Stimulated activated CD8-positive, alpha-beta memory T cell treated with anti-CD3 and anti-CD28 coated beads, Interleukin-4, amount 100 ng/mL, for 4 hours (primary cell): ENCODE measurements around the gene FCRL2.
"Not testable (repeated sequence)": the region's sequence is repeated elsewhere in the genome, so short reads cannot be mapped to it uniquely, and the experiment has no call there.

Source experiments
- DNase-seq, 2 donors: peaks; one replicate each; pipeline ENCODE4 v3.0.0-alpha.2; 2020; ENCODE audit warnings: low read depth in 2 of 2, low spot score in 1 of 2

The FCRL2 gene

DNA sequence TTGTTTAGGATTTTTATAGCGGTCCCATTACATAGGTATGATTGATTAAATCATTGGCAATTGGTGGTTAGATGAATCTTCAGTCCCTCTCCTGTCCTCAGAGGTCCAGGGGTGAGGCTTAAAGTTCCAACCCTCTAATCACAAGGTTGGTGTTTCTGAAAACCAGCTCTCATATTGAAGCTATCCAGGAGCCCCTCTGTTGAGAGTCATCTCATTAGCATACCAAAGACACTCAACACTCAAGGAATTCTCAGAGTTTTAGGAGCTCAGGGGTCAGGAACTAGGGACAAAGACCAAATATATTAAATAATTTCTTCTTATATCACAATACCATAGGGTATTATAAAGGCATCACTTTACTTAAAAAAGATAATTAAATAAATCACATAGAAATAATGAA is 23.3 kb downstream of the FCRL2 start:
- no peak for DNase-seq

DNA sequence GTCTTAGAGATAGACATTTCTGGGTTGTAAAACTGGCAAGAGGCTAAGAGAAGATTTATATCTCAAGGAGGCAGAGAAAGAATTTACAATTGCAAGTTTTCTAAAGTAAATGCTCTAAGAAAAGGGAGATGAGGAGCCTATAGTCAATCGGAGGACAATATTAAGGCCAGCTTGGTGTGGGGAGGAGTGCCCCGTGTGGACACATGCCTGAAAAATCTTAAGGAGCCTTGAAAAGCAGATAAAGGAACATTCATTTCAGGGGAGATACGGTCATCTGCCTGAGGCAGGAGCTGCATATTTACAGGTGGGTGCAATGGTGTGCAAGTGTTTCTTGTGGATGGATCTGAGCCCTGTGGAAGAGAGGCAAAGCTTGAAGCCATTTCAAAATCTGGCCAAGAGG is 25.6 kb downstream of the FCRL2 start:
- DNase-seq, result no peak

DNA sequence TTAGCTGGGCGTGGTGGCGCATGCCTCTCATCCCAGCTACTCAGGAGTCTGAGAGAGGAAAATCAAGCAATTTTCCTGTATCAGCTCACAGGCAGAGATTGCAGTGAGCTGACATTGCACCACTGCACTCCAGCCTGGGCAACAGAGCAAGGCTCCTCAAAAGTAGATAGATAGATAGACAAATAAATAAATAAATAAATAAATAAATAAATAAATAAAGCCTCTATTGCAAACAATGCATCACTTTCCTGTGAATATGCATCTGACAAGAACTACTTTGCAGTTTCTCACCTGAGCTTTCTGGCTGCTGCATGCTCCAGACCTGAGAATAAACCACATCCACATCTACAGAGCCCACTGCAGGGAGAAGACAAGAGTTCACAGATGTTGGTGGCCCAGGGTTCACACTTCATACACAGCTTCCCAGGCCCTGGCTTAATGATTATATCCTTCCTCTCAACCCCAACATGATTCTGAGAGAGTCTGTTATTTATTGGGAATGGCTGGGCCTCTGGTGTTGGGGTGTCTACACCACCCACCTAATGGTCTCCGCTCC is 28.6 kb downstream of the FCRL2 start:
- DNase-seq, result no peak

DNA sequence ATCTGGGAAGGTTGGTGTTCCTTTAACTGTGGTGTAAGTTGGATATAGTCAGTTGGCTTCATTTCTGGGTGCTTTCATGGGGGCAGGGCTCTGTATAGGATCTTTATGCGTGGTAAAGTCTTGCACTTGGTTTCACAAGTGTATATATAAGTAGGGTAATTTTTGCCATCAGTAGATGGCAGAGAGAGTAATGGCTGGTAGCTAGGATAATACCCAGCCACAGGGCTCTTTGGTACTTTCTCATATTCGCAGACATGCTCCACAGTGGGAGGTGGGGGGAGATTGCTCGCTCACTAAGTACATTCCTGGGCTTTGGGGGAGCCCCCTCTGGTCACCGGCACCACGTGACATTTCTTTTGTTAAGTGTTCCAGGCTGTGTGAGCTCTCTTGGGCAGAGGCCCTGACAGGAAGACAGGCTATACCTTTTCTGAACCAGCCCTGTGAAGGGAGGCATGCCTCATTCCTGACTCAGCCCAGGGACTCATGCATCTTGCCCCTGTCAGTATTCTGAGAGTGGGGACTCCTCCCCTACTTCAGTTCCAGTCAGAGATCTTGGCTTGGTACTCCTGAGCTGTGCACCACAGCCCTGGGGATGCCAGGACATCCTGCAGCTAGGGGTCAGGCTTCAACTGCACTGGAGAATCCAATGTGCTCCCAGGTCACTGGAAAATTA is 37.6 kb downstream of the FCRL2 start:
- DNase-seq, result no peak

DNA sequence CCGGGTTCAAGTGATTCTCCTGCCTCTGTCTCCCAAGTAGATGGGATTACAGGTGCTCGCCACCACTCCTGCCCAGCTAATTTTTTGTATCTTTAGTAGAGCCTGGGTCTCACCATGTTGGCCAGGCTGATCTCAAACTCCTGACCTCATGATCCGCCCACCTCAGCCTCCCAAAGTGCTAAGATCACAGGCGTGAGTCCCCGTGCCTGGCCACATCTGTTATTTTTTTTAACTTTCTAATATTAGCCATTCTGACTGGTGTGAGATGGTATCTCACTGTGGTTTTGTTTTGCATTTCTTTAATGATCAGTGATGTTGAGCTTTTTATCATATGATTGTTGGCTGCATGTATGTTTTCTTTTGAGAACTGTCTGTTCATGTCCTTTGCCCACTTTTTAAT is 40.9 kb downstream of the FCRL2 start:
- DNase-seq, result not testable (repeated sequence)

DNA sequence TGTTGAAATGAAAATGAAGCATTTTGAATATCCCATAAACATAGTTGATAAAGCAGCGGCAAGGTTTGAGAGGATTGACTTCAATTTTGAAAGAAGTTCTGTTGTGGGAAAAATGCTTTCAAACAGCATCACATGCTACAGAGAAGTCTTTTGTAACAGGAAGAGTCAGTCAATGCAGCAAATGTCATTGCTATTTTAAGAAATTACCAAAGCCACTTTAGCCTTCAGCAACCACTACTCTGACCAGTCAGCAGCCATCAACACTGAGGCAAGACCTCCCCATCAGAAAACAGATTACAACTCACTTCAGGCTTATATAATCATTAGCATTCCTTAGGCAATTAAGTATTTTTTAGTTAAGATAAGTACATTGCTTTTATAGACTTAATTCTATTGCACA is 42.6 kb downstream of the FCRL2 start:
- DNase-seq, result no peak

DNA sequence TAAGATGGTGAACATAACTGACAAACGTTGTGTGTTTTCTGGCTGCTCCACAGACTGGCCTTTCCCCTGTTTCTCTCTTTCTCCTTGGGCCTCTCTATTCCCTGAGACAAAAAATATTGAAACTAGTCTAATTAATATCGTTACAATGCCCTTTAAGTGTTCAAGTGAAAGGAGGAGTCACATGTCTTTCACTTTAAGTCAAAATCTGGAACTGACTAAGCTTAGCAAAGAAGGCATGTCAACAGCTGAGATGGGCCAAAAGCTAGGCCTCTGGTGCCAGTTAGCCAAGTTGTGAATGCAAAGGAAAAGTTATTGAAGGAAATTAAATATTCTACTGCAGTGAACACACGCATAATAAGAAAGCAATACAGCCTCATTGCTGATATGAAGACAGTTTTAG is 44.2 kb downstream of the FCRL2 start:
- no peak for DNase-seq

DNA sequence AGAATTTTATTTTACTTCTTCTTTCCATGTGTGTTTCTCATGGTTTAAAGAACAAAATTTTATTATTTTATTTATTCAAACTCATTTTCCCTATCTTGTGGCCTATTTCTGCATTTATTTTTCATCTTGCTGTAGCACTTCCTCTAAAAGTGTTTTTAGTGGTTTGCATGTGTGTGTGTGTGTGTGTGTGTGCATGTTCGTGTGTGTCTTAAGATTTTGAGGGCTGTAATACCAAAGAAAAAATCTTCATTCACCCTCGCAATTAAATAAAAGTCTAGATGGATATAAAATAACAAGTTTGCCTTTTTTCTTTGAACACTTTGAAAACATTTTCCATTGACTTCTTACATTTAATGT is 51.7 kb downstream of the FCRL2 start:
- no peak for DNase-seq

DNA sequence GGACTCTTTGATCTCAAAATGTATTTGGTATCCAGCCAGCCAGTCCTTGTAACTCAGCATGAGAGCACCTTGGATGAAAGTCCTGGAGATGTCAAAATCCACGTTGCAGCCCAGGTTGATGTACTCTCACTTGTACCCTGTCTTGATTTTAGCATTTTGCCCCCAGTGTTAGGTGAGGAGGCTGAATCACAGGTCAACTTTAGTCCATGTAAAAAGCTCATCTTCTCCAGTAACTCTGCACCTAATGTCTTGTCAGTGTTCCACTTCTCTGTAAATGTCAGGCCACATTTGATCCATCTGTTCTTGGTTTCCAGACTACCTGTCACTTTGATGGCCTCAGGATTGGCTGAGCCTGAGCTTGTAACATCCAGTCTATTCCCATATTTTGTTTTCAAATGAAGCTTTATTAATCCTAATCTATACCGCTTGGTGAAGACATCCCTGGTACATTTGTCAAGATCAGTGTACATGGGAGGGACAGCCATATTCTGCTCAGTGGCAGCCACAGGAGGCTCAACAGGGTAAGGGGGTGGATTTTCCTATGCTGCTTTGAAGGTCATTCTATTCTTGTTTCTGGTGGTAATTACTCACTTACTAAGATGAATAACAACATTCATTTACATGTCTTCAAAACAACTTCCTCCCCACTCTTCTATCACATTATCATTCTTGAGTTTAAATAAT is 52.3 kb downstream of the FCRL2 start:
- no peak for DNase-seq

DNA sequence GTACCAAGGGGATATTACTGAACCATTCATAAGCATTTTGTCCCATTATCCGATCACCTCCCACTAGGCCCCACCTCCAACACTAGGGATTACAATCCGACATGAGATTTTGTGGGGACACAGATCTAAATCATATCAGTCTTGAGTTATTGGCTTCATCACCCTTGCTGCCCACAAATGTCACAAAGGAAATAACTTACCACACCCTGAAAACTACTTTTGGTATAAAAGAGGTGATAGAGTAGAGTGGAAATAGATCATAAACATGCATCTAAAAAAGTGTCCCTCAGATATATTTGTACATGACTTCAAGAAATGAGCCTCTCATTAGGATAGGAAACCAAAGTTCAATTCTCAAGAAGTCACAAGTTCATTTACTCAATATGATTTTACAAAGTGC is 53.8 kb downstream of the FCRL2 start:
- DNase-seq, result no peak

DNA sequence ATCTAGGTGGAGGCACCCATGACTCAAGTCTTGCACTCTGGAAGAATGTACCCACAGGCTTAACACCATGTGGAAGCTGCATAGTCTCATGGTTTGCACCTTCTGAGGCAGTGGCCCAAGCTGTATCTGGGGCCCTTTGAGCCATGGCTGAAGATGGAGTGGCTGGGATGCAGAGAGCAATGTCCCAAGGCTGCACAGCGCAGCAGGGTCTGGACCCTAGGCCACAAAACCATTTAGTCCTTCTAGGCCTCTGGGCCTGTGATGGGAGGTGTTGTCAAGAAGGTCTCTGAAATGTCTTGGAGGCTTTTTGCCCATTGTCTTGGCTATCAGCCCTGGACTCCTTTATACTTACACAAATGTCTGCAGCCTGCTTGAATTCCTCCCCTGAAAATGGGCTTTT is 54.9 kb downstream of the FCRL2 start:
- no peak for DNase-seq

DNA sequence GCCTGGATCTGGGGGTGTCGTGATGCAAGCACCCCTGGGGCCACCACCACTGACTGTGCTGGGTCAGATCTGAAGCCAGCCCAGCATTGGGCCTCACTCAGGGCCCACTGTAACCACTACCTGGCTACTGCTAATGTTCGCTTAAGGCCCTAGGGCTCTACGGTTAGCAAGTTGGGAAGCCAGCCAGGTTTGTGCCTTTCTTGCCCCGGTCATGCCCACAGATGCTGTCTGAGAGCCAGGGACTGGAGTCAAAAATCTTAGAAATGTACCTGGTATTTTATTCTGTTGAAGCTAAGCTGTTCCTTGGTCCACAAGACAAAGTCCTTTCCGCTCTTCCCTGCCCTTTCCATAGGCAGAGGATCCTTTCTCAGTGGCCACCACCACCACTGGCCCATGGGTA is 61.2 kb downstream of the FCRL2 start:
- DNase-seq, result no peak

DNA sequence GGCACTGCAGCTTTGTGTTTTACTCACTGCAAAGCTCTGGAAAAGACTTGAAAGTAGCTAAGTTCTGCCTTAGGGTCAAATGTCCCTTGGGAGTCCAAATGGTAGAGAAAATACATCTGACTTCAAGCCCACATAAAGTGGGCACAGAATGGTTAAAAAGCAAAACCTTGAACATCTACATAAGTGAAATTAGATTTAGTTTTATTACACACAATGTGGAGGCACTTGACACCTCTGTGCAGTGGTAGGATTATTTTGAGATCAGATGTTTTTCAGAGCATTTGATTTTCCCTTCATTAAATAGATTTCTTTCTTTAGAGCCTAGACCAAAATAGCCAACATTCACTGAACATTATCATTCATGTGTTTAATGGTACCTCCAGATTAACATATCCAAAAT is 65.1 kb downstream of the FCRL2 start:
- DNase-seq, result no peak

DNA sequence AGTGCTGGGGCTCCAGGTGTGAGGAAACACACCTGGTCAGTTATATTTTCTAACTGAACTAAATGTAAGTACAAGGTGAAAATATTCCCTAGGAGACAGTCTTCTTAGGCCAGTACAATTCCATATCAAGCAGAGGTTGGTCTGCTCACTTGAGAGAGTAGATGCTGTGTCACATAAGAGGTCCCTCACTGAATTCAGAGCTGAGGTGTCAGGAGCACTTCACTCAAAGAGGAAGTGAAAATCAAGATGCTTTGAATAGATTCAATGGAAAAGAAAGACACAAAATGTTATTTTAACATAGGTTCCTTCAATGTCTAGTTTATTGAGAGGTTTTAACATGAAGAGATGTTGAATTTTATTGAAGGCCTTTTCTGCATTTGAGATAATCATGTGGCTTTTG is 72.1 kb downstream of the FCRL2 start:
- DNase-seq, result no peak

DNA sequence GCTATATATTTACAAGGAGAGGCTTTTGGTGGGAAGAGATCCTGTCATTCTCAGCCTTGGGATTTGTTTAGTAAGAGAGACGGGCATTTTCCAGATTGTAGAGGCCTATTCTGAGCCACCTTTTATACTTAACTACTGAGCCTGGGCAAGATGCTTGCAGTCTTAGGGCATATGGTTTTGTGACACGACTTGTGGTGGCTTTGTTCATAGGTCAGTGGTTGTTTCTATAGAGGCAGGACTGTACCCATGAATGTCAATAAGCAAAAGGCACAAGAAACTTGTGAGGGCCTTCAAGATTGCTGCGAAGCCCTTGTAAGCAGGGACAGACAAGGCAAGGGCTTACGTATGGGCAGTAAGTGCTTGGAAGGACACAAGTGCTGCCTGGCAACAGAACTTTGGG is 73.0 kb downstream of the FCRL2 start:
- DNase-seq, result no peak

DNA sequence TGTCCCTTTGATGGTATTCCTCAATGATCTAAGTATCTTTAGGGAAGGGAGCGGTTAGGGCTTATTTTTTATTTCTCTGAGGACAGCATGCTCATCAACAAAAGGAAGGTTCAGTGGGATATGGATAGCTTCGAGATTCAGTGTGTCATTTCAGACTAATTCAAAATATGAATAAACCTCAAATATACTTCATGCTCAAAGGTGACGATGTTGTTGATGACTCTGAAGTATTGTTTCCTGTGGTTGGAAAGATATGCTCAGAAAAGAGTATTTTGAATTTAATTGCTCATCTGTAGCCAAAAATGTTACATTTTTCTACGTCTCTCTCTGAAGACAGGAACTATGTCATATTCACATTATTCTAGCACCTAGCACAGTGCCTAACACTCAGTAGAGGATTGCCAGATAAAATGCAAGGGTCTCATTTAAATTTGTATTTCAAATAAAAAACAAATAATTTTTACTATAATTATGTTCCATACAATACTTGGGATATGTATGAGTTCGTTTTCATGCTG is 74.6 kb downstream of the FCRL2 start:
- DNase-seq, result no peak

DNA sequence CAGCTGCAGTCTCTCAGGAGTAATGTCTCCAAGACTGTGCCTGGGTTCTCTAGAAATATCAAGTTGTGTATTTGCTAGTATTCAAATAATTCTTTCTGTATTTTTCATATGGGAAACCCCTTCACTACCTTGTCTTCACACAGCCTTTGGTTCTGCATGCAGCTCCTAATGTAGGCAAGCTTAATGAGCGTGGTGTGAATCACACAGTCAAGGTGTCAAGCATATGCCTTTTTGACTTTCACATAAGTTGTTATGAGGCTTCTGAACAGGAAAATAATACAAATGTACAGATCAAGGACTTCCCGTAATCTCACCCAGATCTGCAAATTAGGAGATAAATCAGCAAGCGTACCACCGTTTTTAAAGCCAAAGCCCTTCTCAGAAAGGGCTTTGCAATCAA is 76.2 kb downstream of the FCRL2 start, which contains the start of gene FCRL3:
Gene FCRL3 (minus strand): TSS at position 38 of the 400 bp plus-strand sequence. CDS start 280 bp downstream, outside the sequence.
- DNase-seq, result no peak

DNA sequence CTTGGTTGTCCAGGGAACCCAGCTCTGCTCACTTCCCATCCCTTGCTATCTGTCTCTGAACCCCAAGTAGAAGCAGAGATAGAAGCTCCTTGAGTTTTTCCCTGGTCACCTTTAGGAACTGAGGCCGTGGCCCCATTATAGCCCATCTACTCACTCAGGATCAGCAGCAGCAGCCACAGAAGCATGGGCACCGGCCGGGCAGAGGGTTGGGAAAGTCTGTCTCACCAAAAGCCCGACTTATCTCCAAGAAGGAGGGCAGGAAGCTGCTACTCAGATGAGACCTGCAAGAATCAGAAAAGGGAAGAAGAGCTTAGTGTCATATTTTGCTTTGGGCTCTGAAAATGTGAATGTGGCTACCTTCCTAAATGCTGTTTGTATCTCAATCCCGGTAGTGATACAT is 76.6 kb downstream of the FCRL2 start:
- no peak for DNase-seq

DNA sequence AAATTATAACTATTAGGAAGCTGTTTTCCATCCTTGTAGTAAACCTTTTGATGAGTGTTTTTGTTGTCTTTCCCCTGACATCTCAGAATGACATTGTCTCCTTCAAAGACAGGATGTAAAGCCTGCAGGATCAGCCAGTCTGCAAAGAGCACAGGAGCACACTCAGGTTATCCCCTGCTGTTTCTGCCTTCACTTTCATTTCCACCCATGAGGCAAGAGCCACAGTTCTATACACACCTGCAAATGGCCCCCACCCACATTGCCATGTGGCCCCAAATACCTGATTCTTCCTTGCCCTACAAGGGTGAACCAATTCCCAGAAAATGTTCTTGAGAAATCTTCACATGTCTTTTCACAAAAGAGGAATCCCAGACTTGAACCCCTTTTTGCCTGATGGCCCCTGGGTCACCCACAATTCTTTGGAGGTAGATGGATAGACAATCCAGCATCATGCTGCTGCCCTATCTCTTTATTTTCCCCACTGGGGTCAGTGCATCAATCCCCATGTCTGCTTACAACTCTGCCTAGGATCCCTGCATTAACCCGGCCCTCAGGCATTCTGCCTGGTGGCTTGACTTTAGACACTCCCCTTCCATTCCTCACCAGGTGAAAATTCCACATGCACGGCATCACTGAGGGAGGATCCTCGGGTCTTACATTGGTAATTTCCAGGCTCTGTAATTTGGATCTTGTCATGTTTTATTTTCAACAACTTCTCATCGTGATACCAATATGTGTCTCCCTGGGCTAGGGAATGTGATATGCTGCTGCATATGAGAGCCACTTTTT is 79.0 kb downstream of the FCRL2 start:
- no peak for DNase-seq

DNA sequence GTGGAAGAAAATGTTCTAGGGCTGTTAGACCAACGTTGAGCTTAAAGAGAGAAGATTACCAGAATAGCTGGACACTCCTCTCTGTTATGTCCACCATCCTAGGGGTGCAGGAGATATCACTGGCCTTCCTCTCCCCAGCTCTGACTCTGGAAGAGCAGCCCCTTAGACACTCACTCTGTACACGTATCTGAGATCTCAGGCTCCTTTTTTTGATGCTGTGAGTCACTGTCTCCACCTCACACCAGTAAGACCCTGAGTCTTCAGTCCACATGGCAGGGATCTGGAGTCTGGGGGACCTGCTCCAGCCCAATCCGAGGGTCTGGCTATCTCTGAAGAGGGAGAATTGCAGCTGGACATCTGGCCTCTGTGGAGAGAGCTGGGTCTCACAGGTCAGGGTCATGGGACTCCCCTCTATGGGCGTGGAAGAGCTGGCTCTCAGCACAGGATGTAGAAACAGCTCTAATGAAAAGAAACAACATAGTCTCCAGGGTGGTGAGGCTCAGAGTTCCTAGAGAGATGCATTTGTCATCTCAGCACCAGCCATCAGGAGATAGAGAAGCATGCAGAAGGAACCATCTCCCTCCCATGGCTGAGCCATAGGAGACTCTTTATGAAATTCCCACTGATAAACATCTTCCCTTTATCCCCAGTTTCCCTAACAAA is 79.8 kb downstream of the FCRL2 start:
- no peak for DNase-seq
